H1 (cell line): ENCODE data around the gene GALNT12. TPM values are rescaled to one million over a fixed set of nuclear protein-coding genes. Genes with fewer than 3 reads are reported as not detected.

Source experiments
- CTCF ChIA-PET: fragments of 300-600 bp; sonication (Branson Sonifier 250); formaldehyde crosslinking; loops from one replicate; lab custom pipeline; 2021; ENCODE audit not compliant: partially characterized antibody; lab: Charles Lee
- POLR2A ChIA-PET: fragments of 300-600 bp; sonication (Branson Sonifier 250); formaldehyde crosslinking; loops from one replicate; lab custom pipeline; 2021; ENCODE audit warnings: inconsistent platforms; ENCODE audit not compliant: partially characterized antibody; lab: Charles Lee
- DNase-seq, 2 experiments: peaks; one replicate each; pipeline versions ENCODE4 v3.0.0 to v3.0.0-alpha.2; 2010 to 2022; ENCODE audit warnings: low spot score in 2 of 2, low read depth in 1 of 2, mixed read lengths in 1 of 2
- FAIRE-seq: peaks from 2 replicates; lab custom pipeline; 2011; peaks lifted over from hg19 to GRCh38; lab: Jason Lieb, UNC
- H2AFZ ChIP-seq: 2 replicates; pipeline ENCODE4 v1.8.1; 2012; ENCODE audit warnings: low read length, inconsistent platforms
- H2AK5ac ChIP-seq: 2 replicates; pipeline ENCODE4 v1.6.1; 2013; ENCODE audit warnings: low read depth, low read length
- H2BK120ac ChIP-seq: replicated peaks from 2 replicates; pipeline ENCODE3; 2013; ENCODE audit warnings: low read depth, low read length, inconsistent platforms
- H2BK12ac ChIP-seq: 2 replicates; pipeline ENCODE4 v1.6.1; 2013; ENCODE audit warnings: low read depth, low read length
- H2BK15ac ChIP-seq: 2 replicates; pipeline ENCODE4 v1.6.1; 2013; ENCODE audit warnings: low read length
- H2BK20ac ChIP-seq: 2 replicates; pipeline ENCODE4 v1.6.1; 2013; ENCODE audit warnings: low read length
- H2BK5ac ChIP-seq: 2 replicates; pipeline ENCODE4 v1.6.1; 2013; ENCODE audit warnings: low read depth, low read length
- H3K14ac ChIP-seq: 2 replicates; pipeline ENCODE4 v1.6.1; 2013; ENCODE audit warnings: inconsistent platforms; ENCODE audit not compliant: insufficient read length
- H3K18ac ChIP-seq: 2 replicates; pipeline ENCODE4 v1.6.1; 2013; ENCODE audit warnings: low read length; ENCODE audit errors: extremely low read depth
- H3K23ac ChIP-seq: 2 replicates; pipeline ENCODE4 v1.6.1; 2013; ENCODE audit warnings: inconsistent platforms; ENCODE audit not compliant: insufficient read length
- H3K23me2 ChIP-seq: 2 replicates; pipeline ENCODE4 v1.6.1; 2013; ENCODE audit warnings: low read depth, low read length
- H3K27ac ChIP-seq: 2 replicates; pipeline ENCODE4 v1.6.1; 2011; ENCODE audit warnings: low read depth, low read length, inconsistent platforms
- H3K27me3 ChIP-seq, 4 experiments: replicated peaks in 1 of 4; 1 replicate in 1 of 4; 2 replicates in 3 of 4; pipeline versions ENCODE4 v1.6.1 to v1.8.1; 2011 to 2013; ENCODE audit warnings: low read length in 3 of 4, mild to moderate bottlenecking in 3 of 4, inconsistent platforms in 2 of 4, mixed read lengths in 2 of 4, moderate library complexity in 1 of 4; ENCODE audit not compliant: control insufficient read depth in 3 of 4, insufficient read depth in 3 of 4; ENCODE audit errors: extremely low read depth in 1 of 4
- H3K36me3 ChIP-seq, 4 experiments: 2 replicates each; pipeline versions ENCODE4 v1.6.1 to v1.8.1; 2011 to 2013; ENCODE audit warnings: mild to moderate bottlenecking in 4 of 4, low read length in 3 of 4, moderate library complexity in 2 of 4, control low read depth in 1 of 4, inconsistent platforms in 1 of 4; ENCODE audit not compliant: insufficient read depth in 4 of 4, control insufficient read depth in 2 of 4
- H3K4ac ChIP-seq: replicated peaks from 2 replicates; pipeline ENCODE3; 2013; ENCODE audit warnings: low read length, low read depth, mixed read lengths, inconsistent platforms; ENCODE audit not compliant: insufficient read length
- H3K4me1 ChIP-seq, 4 experiments: replicated peaks in 1 of 4; 1 replicate in 1 of 4; 2 replicates in 3 of 4; pipeline versions ENCODE4 v1.6.1 to v1.8.1; 2011 to 2013; ENCODE audit warnings: low read length in 3 of 4, inconsistent platforms in 2 of 4, mixed read lengths in 1 of 4; ENCODE audit not compliant: insufficient read depth in 4 of 4, control insufficient read depth in 3 of 4
- H3K4me2 ChIP-seq, 2 experiments: 2 replicates each; pipeline versions ENCODE4 v1.6.1 to v1.8.1; 2011 to 2013; ENCODE audit warnings: low read depth in 2 of 2, low read length in 2 of 2, control low read depth in 1 of 2, inconsistent platforms in 1 of 2, mild to moderate bottlenecking in 1 of 2; ENCODE audit not compliant: insufficient read depth in 1 of 2
- H3K4me3 ChIP-seq, 4 experiments: fragments of 200-600, 300-600 bp in 1 of 4; sonication (generic), shearing (Covaris generic), sonication (Bioruptor Twin) in 1 of 4; 2 replicates each; pipeline versions ENCODE4 v1.5.1 to v1.8.1; 2011 to 2016; ENCODE audit warnings: low read length in 4 of 4, low read depth in 3 of 4, control low read depth in 2 of 4, inconsistent platforms in 2 of 4, mild to moderate bottlenecking in 2 of 4, mixed read lengths in 1 of 4, moderate library complexity in 1 of 4; ENCODE audit not compliant: insufficient read depth in 2 of 4; ENCODE audit errors: extremely low read depth in 1 of 4
- H3K56ac ChIP-seq: replicated peaks from 2 replicates; pipeline ENCODE3; 2013; ENCODE audit warnings: low read depth, mild to moderate bottlenecking, mixed read lengths, low read length, inconsistent platforms; ENCODE audit not compliant: insufficient read length
- H3K79me1 ChIP-seq: 2 replicates; pipeline ENCODE4 v1.6.1; 2013; ENCODE audit warnings: low read depth, low read length, control low read depth
- H3K79me2 ChIP-seq, 2 experiments: 2 replicates each; pipeline versions ENCODE4 v1.6.1 to v1.8.1; 2012 to 2013; ENCODE audit warnings: low read length in 2 of 2, mild to moderate bottlenecking in 2 of 2, inconsistent platforms in 1 of 2; ENCODE audit not compliant: insufficient read depth in 2 of 2, control insufficient read depth in 1 of 2
- H3K9ac ChIP-seq, 4 experiments: replicated peaks in 1 of 4; 1 replicate in 1 of 4; 2 replicates in 3 of 4; pipeline versions ENCODE4 v1.6.1 to v1.8.1; 2011 to 2013; ENCODE audit warnings: low read depth in 3 of 4, low read length in 3 of 4, control low read depth in 2 of 4, mild to moderate bottlenecking in 2 of 4, moderate library complexity in 2 of 4, inconsistent platforms in 1 of 4; ENCODE audit errors: extremely low read depth in 1 of 4
- H3K9me3 ChIP-seq, 2 experiments: 2 replicates each; pipeline versions ENCODE4 v1.6.1 to v1.8.1; 2012 to 2013; ENCODE audit warnings: mild to moderate bottlenecking in 2 of 2, moderate library complexity in 2 of 2, control low read depth in 1 of 2, inconsistent platforms in 1 of 2, low read depth in 1 of 2, low read length in 1 of 2, mixed read lengths in 1 of 2; ENCODE audit not compliant: insufficient read depth in 2 of 2
- H4K20me1 ChIP-seq, 2 experiments: replicated peaks in 1 of 2; 2 replicates each; pipeline versions ENCODE3 to v1.8.1; 2011 to 2013; ENCODE audit warnings: inconsistent platforms in 2 of 2, low read length in 2 of 2, mild to moderate bottlenecking in 1 of 2; ENCODE audit not compliant: insufficient read depth in 2 of 2, control insufficient read depth in 1 of 2
- H4K5ac ChIP-seq: 2 replicates; pipeline ENCODE4 v1.6.1; 2013; ENCODE audit warnings: low read length, low read depth, mixed read lengths, inconsistent platforms; ENCODE audit not compliant: insufficient read length
- H4K8ac ChIP-seq: 2 replicates; pipeline ENCODE4 v1.8.0; 2013; ENCODE audit warnings: mild to moderate bottlenecking, moderate library complexity, low read length, inconsistent platforms; ENCODE audit not compliant: insufficient read depth; ENCODE audit errors: extremely low read depth
- H4K91ac ChIP-seq: replicated peaks from 2 replicates; pipeline ENCODE3; 2013; ENCODE audit warnings: low read length, mixed read lengths, inconsistent platforms; ENCODE audit not compliant: insufficient read length
- BACH1 ChIP-seq: IDR thresholded peaks from 2 replicates; pipeline ENCODE4 v1.6.1; 2012; ENCODE audit warnings: low read length, improper control_type of control experiment
- CTBP2 ChIP-seq: IDR thresholded peaks from 2 replicates; pipeline ENCODE4 v1.7.0; 2011; ENCODE audit warnings: borderline replicate concordance, mild to moderate bottlenecking, moderate library complexity, mixed read lengths, low read length; ENCODE audit not compliant: insufficient read depth, insufficient read length
- GABPA ChIP-seq: IDR thresholded peaks from 2 replicates; pipeline ENCODE4 v1.6.1; 2011; ENCODE audit warnings: mild to moderate bottlenecking, low read length, moderate library complexity, borderline replicate concordance; ENCODE audit not compliant: insufficient read depth
- POLR2A ChIP-seq, 2 experiments: IDR thresholded peaks; 1 replicate in 1 of 2; 2 replicates in 1 of 2; pipeline ENCODE4 v1.6.1; 2011; ENCODE audit warnings: low read depth in 2 of 2, low read length in 2 of 2, mild to moderate bottlenecking in 2 of 2; ENCODE audit errors: control extremely low read depth in 1 of 2
- SUZ12 ChIP-seq: fragments of 200-600 bp; sonication (generic); IDR thresholded peaks from 2 replicates; pipeline ENCODE4 v1.6.1; 2012; ENCODE audit warnings: mild to moderate bottlenecking, inconsistent platforms, low read length, moderate library complexity, mixed read lengths
- TEAD4 ChIP-seq: IDR thresholded peaks from 2 replicates; pipeline ENCODE4 v1.6.1; 2012; ENCODE audit warnings: low read depth, low read length, inconsistent platforms, mixed read lengths
- YY1 ChIP-seq: IDR thresholded peaks from 2 replicates; pipeline ENCODE4 v1.6.1; 2011; ENCODE audit warnings: low read depth, mild to moderate bottlenecking, low read length
- ZNF274 ChIP-seq: IDR thresholded peaks from 2 replicates; pipeline ENCODE4 v1.7.0; 2012; ENCODE audit warnings: low read length, borderline replicate concordance; ENCODE audit errors: extremely low read depth
- WGBS, 2 experiments: shearing (Covaris generic) in 1 of 2; methylation state at CpG; one replicate each; pipeline versions ENCODE4 v1.1.6 to v1.1.7; 2013 to 2015; ENCODE audit warnings: low lambda C conversion rate in 2 of 2, mixed read lengths in 2 of 2, inconsistent platforms in 1 of 2, low coverage in 1 of 2, missing lambda C conversion rate in 1 of 2; ENCODE audit not compliant: insufficient replicate concordance in 2 of 2, insufficient coverage in 1 of 2, insufficient read length in 1 of 2; ENCODE audit errors: extremely low coverage in 1 of 2, missing lambda C conversion rate in 1 of 2; 5-methylcytosine and 5-hydroxymethylcytosine counted together
- polyA plus RNA-seq, 7 experiments: library from polyadenylated mRNA; depleted of rRNA in 3 of 7; stranded (reverse) in 5 of 7; unstranded in 2 of 7; fragments of >200 nt in 5 of 7; fragments of 200-250 nt in 2 of 7; gene quantifications; 1 replicate in 5 of 7; 2 replicates in 1 of 7; 4 replicates in 1 of 7; pipeline versions ENCODE4 v1.2.1 to v1.2.3, GENCODE V29; 2011 to 2013; ENCODE audit warnings: missing spikeins in 2 of 7, mixed read lengths in 2 of 7
- total RNA-seq: library from RNA; stranded (reverse); fragmentation: NEBNext Ultra II Directional; extraction: Animal tissue kit (Norgen Biotek cat#: 25700); gene quantifications from 2 replicates; pipeline ENCODE4 v1.2.1, GENCODE V29; 2021
- TF ChIP-seq, protein P1 (sequence below): IDR thresholded peaks from 2 replicates; pipeline ENCODE4 v1.6.1; 2012; ENCODE audit warnings: inconsistent platforms

Gene GALNT12
- total and polyA plus RNA-seq, 2 of the 8 experiments (the other 6 are each of a cell fraction or from before 2014, with no cell fraction given), result 16.2 to 19.6 TPM

GRCh38 chr9:98888801-98889421 is 81.4 kb downstream of the GALNT12 start:
- H3K4me2 ChIP-seq, result no peak overlapping the region
- H3K4me1 ChIP-seq, result no peaks in the 10 kb centered on the region
- no peak overlapping the region for H2AFZ ChIP-seq
- H3K4ac ChIP-seq, result no peak overlapping the region
- ChIA-PET CTCF (interaction anchor here (1.1 to 1.3 kb wide), 2 partner anchors 25 to 62 kb away, joined by 3 read pairs; no protein-coding TSS in a partner anchor), POLR2A (no interaction called here)
- DNase-seq (no peak), FAIRE-seq (no peak)
- H3K9ac ChIP-seq, result no peak overlapping the region
- no peaks in the 10 kb centered on the region for H3K79me1 ChIP-seq
- H2BK15ac ChIP-seq, result no peak overlapping the region
- H2BK5ac ChIP-seq, result no peak overlapping the region
- H3K23ac ChIP-seq, result no peak overlapping the region
- H3K36me3 ChIP-seq, result no peaks in the 10 kb centered on the region
- no peak overlapping the region for H3K18ac ChIP-seq
- 89% methylated on average over 4 of the region's 4 CpGs; no CpG with 5 or more reads in 1 of the 2 experiments for WGBS, 2 experiments
- TF ChIP-seq CTBP2, result no peak
- TF ChIP-seq, protein P1, sequence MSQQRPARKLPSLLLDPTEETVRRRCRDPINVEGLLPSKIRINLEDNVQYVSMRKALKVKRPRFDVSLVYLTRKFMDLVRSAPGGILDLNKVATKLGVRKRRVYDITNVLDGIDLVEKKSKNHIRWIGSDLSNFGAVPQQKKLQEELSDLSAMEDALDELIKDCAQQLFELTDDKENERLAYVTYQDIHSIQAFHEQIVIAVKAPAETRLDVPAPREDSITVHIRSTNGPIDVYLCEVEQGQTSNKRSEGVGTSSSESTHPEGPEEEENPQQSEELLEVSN, result no peak
- TF ChIP-seq GABPA, result no peak
- TF ChIP-seq TEAD4, result no peak
- TF ChIP-seq YY1, result no peak
- TF ChIP-seq ZNF274, result no peak
- no peak for TF ChIP-seq POLR2A (IDR thresholded peaks at IDR 0.05; ENCODE audit: control extremely low read depth in 1 of 2, low read depth in 2 of 2, low read length in 2 of 2)
- TF ChIP-seq BACH1, result no peak
- TF ChIP-seq SUZ12, result no peak
- no peak overlapping the region for H2AK5ac ChIP-seq
- no peak overlapping the region for H4K8ac ChIP-seq
- H4K91ac ChIP-seq, result no peak overlapping the region
- H4K5ac ChIP-seq, result no peak overlapping the region
- H2BK120ac ChIP-seq, result no peak overlapping the region
- H3K4me3 ChIP-seq, result no peak overlapping the region
- H2BK12ac ChIP-seq, result no peak overlapping the region
- H3K14ac ChIP-seq, result no peak overlapping the region
- H4K20me1 ChIP-seq, result no peaks in the 10 kb centered on the region
- H3K27ac ChIP-seq, result no peak overlapping the region
- no peak overlapping the region for H3K56ac ChIP-seq
- H3K79me2 ChIP-seq, result no peaks in the 10 kb centered on the region
- H3K23me2 ChIP-seq, result no peaks in the 10 kb centered on the region; the same call in 1 of the 2 replicates
- no peaks in the 10 kb centered on the region for H3K27me3 ChIP-seq
- H3K9me3 ChIP-seq, result no peaks in the 10 kb centered on the region
- no peak overlapping the region for H2BK20ac ChIP-seq
